Right kidney (tissue), 1 donor: ENCODE results near the gene ANKRD29.

Experiments used
- DNase-seq: peaks from one replicate; pipeline ENCODE4 v3.0.0-alpha.2; 2016

ANKRD29 gene

GRCh38 chr18:23556145-23556780 lies 106.4 kb downstream of the ANKRD29 start:
- DNase-seq = no peak

- no peak for DNase-seq
Observed at GRCh38 chr18:23553887-23554286, 108.8 kb downstream of the ANKRD29 start.

GRCh38 chr18:23552505-23552904 lies 110.2 kb downstream of the ANKRD29 start:
- DNase-seq = no peak

GRCh38 chr18:23551978-23552377 lies 110.7 kb downstream of the ANKRD29 start:
- DNase-seq = no peak

GRCh38 chr18:23550898-23551297 lies 111.8 kb downstream of the ANKRD29 start:
- no peak for DNase-seq
